ENCODE results near the gene PHACTR4.
"Not testable (repeated sequence)": the region's sequence is repeated elsewhere in the genome, so short reads cannot be mapped to it uniquely, and the experiment has no call there.

The PHACTR4 gene

DNA sequence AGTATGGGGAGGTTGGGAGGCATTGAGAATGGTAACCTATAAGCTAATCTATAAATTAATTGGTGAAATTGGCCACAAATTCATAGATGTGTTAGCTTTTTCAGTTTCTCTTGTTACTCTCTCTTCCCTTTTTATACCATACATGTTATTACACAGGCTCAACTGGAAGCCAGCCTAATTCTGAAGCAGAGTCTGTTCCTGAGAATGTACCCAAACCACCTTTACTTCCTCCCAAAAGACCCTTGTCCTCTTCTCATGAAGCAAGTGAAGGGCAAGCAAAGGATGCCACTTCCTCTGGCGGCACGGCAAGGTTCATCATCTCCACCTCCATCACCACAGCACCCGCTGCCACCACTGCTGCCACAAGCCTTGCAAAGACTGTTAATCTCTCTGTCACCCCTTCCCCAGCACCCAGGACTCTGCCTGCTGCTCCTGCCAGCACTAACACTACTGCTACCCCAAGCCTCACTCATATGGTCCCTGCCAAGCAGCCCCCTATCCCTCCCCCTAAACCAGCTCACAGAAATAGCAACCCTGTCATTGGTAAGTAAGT, 96.8 kb downstream of the PHACTR4 start:
- CTCF ChIA-PET, result interaction anchor here (2.2 kb wide), 1 partner anchor 56 kb away, joined by 8 read pairs; no protein-coding TSS in a partner anchor
- no peak overlapping the region for H3K4me3 ChIP-seq (ENCODE audit: low read depth, low read length)
- no peak for DNase-seq (ENCODE audit: low read depth, low spot score)
- TF ChIP-seq, protein P1, sequence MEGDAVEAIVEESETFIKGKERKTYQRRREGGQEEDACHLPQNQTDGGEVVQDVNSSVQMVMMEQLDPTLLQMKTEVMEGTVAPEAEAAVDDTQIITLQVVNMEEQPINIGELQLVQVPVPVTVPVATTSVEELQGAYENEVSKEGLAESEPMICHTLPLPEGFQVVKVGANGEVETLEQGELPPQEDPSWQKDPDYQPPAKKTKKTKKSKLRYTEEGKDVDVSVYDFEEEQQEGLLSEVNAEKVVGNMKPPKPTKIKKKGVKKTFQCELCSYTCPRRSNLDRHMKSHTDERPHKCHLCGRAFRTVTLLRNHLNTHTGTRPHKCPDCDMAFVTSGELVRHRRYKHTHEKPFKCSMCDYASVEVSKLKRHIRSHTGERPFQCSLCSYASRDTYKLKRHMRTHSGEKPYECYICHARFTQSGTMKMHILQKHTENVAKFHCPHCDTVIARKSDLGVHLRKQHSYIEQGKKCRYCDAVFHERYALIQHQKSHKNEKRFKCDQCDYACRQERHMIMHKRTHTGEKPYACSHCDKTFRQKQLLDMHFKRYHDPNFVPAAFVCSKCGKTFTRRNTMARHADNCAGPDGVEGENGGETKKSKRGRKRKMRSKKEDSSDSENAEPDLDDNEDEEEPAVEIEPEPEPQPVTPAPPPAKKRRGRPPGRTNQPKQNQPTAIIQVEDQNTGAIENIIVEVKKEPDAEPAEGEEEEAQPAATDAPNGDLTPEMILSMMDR (IDR thresholded peaks at IDR 0.05; ENCODE audit: insufficient read depth, low read length, missing control alignments), result no peak
- POLR2A ChIA-PET, result no interaction called here

DNA sequence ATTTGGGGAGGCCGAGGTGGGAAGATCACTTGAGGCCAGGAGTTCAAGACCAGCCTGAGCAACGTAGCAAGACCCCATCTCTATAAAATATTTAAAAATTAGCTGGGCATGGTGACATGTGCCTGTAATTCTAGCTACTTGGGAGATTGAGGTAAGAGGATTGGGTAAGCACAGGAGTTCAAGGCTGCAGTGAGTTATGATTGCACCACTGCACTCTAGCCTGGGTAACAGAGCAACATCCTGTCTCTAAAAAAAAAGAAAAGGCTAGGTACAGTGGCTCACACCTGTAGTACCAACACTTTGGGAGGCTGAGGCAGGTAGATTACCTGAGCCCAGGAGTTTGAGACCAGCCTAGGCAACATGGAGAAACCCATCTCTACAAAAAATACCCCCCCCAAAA, 100.6 kb downstream of the PHACTR4 start:
- POLR2A ChIA-PET, result no interaction called here

DNA sequence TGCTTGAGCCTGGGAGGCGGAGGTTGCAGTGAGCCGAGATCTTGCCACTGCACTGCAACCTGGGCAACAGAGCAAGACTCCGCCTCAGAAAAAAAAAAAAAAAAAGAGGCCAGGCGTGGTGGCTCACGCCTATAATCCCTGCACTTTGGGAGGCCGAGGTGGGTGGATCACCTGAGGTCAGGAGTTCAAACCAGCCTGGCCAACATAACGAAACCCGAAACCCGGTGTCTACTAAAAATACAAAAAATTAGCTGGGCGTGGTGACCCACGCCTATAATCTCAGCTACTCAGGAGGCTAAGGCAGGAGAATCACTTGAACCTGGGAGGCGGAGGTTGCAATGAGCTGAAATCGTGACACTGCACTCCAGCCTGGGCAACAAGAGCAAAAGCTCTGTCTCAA, 110.0 kb downstream of the PHACTR4 start:
- CTCF ChIA-PET, result interaction anchor here (0.6 to 1.5 kb wide), 2 partner anchors 10 to 232 kb away, joined by 3 to 5 read pairs; no protein-coding TSS in a partner anchor
- POLR2A ChIA-PET, result not testable (repeated sequence)

More for the DNA sequence above, 100.6 kb downstream of the PHACTR4 start:
- CTCF ChIA-PET, result interaction anchor here (0.6 to 3.8 kb wide), 4 partner anchors 9 to 111 kb away, joined by 3 to 20 read pairs (median 4); no protein-coding TSS in a partner anchor
- TF ChIP-seq, protein P1 (IDR thresholded peaks at IDR 0.05; ENCODE audit: insufficient read depth, low read length, missing control alignments), result no peak
- H3K4me3 ChIP-seq (ENCODE audit: low read depth, low read length), result no peak overlapping the region
- DNase-seq (ENCODE audit: low read depth, low spot score), result no peak

DNA sequence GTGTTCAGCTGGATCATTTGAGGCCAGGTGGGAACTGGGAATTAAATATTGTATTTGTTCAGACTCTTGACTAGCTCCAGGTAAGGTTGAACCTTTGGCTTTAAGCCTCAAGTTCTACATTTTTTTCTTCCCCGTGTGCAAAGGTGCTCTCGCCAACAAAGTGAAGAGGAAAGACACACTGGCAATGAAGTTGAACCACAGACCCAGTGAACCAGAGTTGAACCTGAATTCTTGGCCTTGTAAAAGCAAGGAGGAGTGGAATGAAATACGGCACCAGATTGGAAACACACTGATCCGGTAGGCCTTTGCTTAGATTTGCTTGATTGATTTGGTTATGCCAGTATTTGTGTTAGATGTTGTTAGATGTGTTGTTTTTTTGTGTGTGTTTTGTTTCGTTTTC, 110.8 kb downstream of the PHACTR4 start:
- no peak overlapping the region for H3K4me3 ChIP-seq (ENCODE audit: low read depth, low read length)
- TF ChIP-seq, protein P1 (IDR thresholded peaks at IDR 0.05; ENCODE audit: insufficient read depth, low read length, missing control alignments), result no peak
- ChIA-PET POLR2A (no interaction called here), CTCF (interaction anchor here (1.5 kb wide), 1 partner anchor 11 kb away, joined by 5 read pairs; no protein-coding TSS in a partner anchor)
- DNase-seq (ENCODE audit: low read depth, low spot score), result no peak

More for the DNA sequence above, 110.0 kb downstream of the PHACTR4 start:
- DNase-seq (ENCODE audit: low read depth, low spot score); H3K4me3 ChIP-seq (ENCODE audit: low read depth, low read length): not testable (repeated sequence)

DNA sequence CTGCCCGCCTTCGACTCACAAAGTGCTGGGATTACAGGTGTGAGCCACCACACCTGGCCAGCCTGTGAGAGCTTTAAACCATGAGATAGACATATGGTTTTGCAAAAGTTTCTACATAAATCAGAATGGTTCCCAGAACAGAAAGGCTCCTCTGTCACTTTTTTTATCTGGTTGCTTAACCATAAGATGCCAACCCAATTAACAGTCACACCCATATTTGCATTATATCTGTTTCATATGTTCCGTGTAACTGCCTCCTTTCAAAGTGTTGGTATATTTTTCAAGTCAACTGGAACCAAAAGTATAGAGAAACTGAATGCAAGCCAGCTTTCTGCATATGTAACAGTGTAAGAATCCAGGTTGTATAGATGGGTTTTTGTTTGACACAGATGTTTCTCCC, 112.6 kb downstream of the PHACTR4 start:
- DNase-seq (ENCODE audit: low read depth, low spot score), result no peak
- ChIA-PET CTCF (interaction anchor here (1.5 kb wide), 1 partner anchor 122 kb away, joined by 3 read pairs; no protein-coding TSS in a partner anchor), POLR2A (no interaction called here)
- H3K4me3 ChIP-seq (ENCODE audit: low read depth, low read length), result no peak overlapping the region
- TF ChIP-seq, protein P1 (IDR thresholded peaks at IDR 0.05; ENCODE audit: insufficient read depth, low read length, missing control alignments), result no peak

DNA sequence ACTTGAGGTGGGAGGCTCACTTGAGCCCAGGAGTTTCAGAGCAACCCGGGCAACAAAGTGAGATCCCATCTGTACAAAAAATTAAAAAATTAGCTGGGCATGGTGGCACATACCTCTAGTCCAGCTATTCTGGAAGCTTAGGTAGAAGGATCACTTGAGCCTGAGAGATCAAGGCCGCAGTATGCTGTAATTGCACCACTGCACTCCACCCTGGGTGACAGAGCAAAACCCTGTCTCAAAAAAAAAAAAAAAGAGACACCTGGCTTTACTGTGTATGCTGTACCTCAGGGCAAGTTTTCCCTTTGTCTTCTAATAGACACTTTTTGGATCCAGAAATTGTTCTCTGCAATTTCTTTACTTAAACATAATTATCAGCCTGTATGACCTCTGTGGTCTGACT, 113.2 kb downstream of the PHACTR4 start:
- H3K4me3 ChIP-seq (ENCODE audit: low read depth, low read length), result no peak overlapping the region
- TF ChIP-seq, protein P1 (IDR thresholded peaks at IDR 0.05; ENCODE audit: insufficient read depth, low read length, missing control alignments), result no peak
- ChIA-PET POLR2A (no interaction called here), CTCF (interaction anchor here (1.5 kb wide), 1 partner anchor 123 kb away, joined by 3 read pairs; no protein-coding TSS in a partner anchor)
- no peak for DNase-seq (ENCODE audit: low read depth, low spot score)

DNA sequence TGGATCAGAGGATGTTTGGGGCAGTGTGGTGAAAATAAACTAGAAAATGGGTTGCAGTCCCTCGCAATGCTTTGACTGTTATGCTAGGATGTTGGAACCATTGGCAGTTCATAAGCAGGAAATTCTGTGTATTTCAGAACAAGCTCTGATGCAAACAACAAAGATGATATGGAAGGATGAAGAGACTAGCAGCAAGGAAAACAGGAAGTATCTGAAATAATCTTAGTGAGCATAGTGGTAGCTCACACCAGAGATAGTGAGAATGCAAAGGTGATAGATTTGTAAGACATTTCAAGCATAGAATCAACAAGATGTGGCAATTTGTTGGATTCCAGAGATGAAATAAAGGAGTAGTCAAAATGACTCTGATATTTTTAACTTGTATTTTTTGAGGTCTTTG, 125.2 kb downstream of the PHACTR4 start:
- no peak overlapping the region for H3K4me3 ChIP-seq (ENCODE audit: low read depth, low read length)
- CTCF ChIA-PET, result no interaction called here
- no peak for DNase-seq (ENCODE audit: low read depth, low spot score)
- TF ChIP-seq, protein P1 (IDR thresholded peaks at IDR 0.05; ENCODE audit: insufficient read depth, low read length, missing control alignments), result no peak
- POLR2A ChIA-PET, result interaction anchor here (1.0 kb wide), 1 partner anchor 11 kb away, joined by 3 read pairs; no protein-coding TSS in a partner anchor
